IPS-20b (cell line): ENCODE measurements around the gene RNF217.

Experiments used
- H3K27ac ChIP-seq: one replicate; pipeline ENCODE4 v1.5.1; 2013; ENCODE audit warnings: low read length
- H3K27me3 ChIP-seq: 2 replicates; pipeline ENCODE4 v1.6.1; 2013; ENCODE audit warnings: mild to moderate bottlenecking, low read length, inconsistent platforms; ENCODE audit not compliant: insufficient read depth
- H3K36me3 ChIP-seq: 2 replicates; pipeline ENCODE4 v1.6.1; 2013; ENCODE audit warnings: low read depth, mild to moderate bottlenecking, inconsistent platforms, low read length, moderate library complexity; ENCODE audit not compliant: insufficient read depth
- H3K4me1 ChIP-seq: 2 replicates; pipeline ENCODE4 v1.6.1; 2013; ENCODE audit warnings: mild to moderate bottlenecking, control low read depth, inconsistent platforms, low read length, moderate library complexity; ENCODE audit not compliant: insufficient read depth
- H3K4me3 ChIP-seq: 2 replicates; pipeline ENCODE4 v1.5.1; 2013; ENCODE audit warnings: mild to moderate bottlenecking, low read length, inconsistent platforms
- H3K9ac ChIP-seq: 2 replicates; pipeline ENCODE4 v1.6.1; 2013; ENCODE audit warnings: low read depth, mild to moderate bottlenecking, inconsistent platforms, low read length, moderate library complexity
- H3K9me3 ChIP-seq: 2 replicates; pipeline ENCODE4 v1.6.1; 2013; ENCODE audit warnings: mild to moderate bottlenecking, low read depth, low read length, inconsistent platforms; ENCODE audit not compliant: insufficient read depth

Gene RNF217

DNA sequence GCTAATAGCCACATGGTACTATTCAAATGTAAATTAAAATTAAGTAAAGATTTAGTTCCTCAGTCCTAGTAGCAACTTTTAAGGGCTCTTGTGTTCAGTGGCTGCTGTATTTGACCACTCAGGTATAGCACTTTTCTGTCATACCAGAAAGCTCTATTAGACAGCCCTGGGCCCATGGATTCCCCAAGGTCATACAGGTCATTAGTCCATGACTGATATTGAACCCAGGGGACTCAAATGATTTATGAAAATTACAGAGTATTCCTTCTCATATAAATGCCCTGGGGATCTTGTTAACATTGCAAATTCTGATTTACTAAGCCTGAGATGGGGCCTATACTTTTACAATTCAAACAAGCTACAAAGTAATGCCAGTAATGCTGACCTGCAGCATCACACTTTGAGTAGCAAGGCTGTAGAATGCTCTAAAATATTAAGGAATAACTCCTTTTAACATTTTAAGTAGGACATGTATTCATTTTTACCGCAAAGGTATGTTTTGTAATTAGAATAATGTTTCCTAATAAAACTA, 29.6 kb downstream of the RNF217 start:
- Histone ChIP-seq H3K4me1 (no peaks in the 10 kb centered on the region), H3K27ac (no peak overlapping the region), H3K4me3 (no peak overlapping the region), H3K36me3 (no peaks in the 10 kb centered on the region), H3K9me3 (no peaks in the 10 kb centered on the region), H3K27me3 (no peaks in the 10 kb centered on the region), H3K9ac (no peak overlapping the region)

DNA sequence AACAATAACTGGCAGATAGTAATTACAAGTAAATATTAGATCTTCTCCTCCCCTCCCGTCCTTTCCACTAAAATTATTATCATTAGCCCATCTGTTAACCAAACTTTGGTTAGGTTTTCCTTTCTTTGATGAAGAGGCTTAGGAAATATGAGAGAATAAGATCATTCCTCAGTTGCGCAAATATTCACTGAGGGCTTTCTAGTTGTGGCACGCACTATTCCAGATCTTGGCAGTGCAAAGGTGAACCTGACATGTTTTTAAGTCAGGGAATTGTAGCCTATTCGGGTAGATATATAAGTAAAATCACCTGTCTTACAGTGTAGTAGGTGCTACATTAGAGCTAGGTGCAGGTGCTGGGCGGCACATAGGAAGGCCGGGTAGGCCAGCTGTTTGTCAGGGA, 31.1 kb downstream of the RNF217 start:
- Histone ChIP-seq H3K9me3 (no peaks in the 10 kb centered on the region), H3K4me3 (no peak overlapping the region), H3K27me3 (no peaks in the 10 kb centered on the region), H3K27ac (no peak overlapping the region), H3K9ac (no peak overlapping the region), H3K36me3 (no peaks in the 10 kb centered on the region), H3K4me1 (no peaks in the 10 kb centered on the region)

GRCh38 chr6:124994648-124995047, 32.4 kb downstream of the RNF217 start:
- no peak overlapping the region for H3K4me3 ChIP-seq
- no peaks in the 10 kb centered on the region for H3K9me3 ChIP-seq
- no peak overlapping the region for H3K9ac ChIP-seq
- no peak overlapping the region for H3K27ac ChIP-seq
- no peaks in the 10 kb centered on the region for H3K36me3 ChIP-seq
- no peaks in the 10 kb centered on the region for H3K27me3 ChIP-seq
- H3K4me1 ChIP-seq, result no peaks in the 10 kb centered on the region

DNA sequence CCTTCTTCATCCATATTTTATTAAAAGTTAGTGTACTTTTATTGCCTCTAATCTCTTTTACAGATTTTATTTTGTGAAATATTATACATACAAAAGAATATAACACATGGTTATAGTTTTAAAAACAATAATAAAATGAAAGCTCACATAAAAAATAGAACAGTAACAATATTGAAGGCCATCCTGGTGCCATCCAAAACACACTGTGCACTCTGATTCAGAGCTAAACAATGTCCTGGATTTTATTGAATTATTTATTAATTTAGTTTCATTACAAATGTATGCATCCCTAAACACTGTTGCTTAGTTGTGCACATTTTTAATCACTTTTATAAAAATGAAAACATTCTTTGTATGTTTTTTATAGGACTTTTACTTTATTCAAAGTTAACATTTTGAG, 32.9 kb downstream of the RNF217 start:
- Histone ChIP-seq H3K4me1 (no peaks in the 10 kb centered on the region), H3K27me3 (no peaks in the 10 kb centered on the region), H3K27ac (no peak overlapping the region), H3K9ac (no peak overlapping the region), H3K36me3 (no peaks in the 10 kb centered on the region), H3K9me3 (no peaks in the 10 kb centered on the region), H3K4me3 (no peak overlapping the region)

GRCh38 chr6:124995645-124996325, 33.5 kb downstream of the RNF217 start:
- Histone ChIP-seq H3K27ac (no peak overlapping the region), H3K9me3 (no peaks in the 10 kb centered on the region), H3K4me1 (no peaks in the 10 kb centered on the region), H3K27me3 (no peaks in the 10 kb centered on the region), H3K9ac (no peak overlapping the region), H3K36me3 (no peaks in the 10 kb centered on the region), H3K4me3 (no peak overlapping the region)

DNA sequence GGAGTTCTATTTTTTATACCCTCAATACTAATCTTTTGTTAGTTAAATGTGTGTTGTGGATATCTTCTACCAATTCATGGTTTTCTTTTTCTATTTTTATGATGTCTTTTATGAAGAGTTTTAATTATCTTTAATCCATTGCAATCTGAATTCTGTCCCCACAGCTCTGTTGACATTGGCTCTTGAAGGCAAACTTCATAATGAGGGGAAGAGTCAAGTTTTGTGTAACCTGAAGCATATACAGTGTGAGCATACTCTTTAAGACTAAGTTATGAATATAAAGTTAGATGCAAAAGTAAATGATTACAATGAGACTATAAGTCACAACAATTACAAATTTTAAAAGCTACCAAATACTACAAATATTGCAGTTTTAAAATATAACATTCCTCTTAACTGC, 34.2 kb downstream of the RNF217 start:
- Histone ChIP-seq H3K27me3 (no peaks in the 10 kb centered on the region), H3K27ac (no peak overlapping the region), H3K9ac (no peak overlapping the region), H3K4me3 (no peak overlapping the region), H3K9me3 (no peaks in the 10 kb centered on the region), H3K36me3 (no peaks in the 10 kb centered on the region), H3K4me1 (no peaks in the 10 kb centered on the region)

DNA sequence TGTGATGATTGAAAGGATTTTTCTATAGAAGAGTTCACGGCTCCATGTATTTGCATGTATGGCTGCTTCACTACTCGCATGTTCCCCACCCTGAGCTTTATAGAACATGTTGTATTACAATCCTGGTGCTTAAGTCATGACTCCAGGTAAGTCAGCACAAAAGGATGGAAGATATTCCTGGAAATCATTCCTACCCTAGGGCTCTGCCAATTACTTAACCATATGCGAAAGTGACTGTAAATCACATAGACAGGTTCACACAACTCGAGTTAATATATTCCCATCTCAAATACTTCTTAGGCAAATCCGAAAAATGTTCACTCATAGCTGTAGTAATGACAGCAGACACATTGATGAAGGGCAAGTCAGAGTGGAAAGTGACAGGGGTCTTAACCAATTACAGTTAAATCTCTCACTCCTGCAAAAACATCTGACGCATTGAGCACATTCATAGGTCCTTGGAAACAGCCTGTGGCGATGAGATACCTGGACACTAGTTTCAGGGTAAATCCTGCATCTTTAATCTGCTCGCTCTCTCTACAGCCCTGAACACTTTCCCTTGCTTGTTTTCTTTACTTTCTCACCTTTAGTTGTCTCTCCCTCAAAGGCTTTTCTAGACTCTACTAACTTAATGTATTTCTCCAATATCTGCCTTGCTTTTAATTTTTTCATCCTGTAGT, 35.1 kb downstream of the RNF217 start:
- H3K27me3 ChIP-seq, result no peaks in the 10 kb centered on the region
- no peaks in the 10 kb centered on the region for H3K4me1 ChIP-seq
- no peak overlapping the region for H3K27ac ChIP-seq
- no peak overlapping the region for H3K4me3 ChIP-seq
- H3K9me3 ChIP-seq, result no peaks in the 10 kb centered on the region
- H3K9ac ChIP-seq, result no peak overlapping the region
- no peaks in the 10 kb centered on the region for H3K36me3 ChIP-seq

- Histone ChIP-seq H3K4me1 (no peaks in the 10 kb centered on the region), H3K36me3 (no peaks in the 10 kb centered on the region), H3K27ac (no peak overlapping the region), H3K9ac (no peak overlapping the region), H3K4me3 (no peak overlapping the region), H3K9me3 (no peaks in the 10 kb centered on the region), H3K27me3 (no peaks in the 10 kb centered on the region)
Observed at GRCh38 chr6:124999105-124999764, 37.0 kb downstream of the RNF217 start.

DNA sequence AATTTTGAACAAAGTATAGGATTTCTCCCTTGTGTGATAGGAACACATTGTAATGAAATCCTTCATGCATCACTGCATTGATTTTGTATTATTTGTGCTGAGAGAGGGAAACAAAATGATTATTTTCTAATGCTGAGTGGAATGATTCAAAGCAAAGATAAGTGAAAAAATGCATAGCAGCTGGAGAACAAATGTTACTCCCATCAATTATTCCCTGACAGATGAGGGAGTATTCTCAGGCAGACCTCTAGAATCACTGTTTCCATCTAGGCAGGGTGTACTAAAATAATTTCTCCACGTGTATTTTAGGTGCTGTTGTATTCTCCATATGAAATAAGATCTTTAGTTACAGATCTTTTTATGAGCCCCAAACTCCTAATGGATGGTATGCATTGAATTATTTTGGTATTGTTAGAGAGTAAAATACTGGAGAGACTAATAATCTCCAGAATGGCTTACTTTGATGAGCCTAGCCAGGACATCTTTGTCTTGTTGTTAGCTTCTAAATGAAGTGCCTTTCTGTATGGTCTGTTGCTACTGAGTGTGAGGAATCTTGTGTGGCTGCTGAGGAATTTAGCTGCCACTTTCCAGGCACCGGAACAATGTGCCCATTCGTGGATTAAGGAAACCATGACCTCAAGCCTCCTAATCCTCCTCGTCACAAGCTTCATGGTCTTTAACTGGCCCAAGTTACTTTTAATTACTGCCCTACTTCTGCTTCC, 39.6 kb downstream of the RNF217 start:
- H3K4me3 ChIP-seq, result no peak overlapping the region
- H3K4me1 ChIP-seq, result no peaks in the 10 kb centered on the region
- H3K27me3 ChIP-seq, result no peaks in the 10 kb centered on the region
- H3K9ac ChIP-seq, result no peak overlapping the region
- no peaks in the 10 kb centered on the region for H3K36me3 ChIP-seq
- no peaks in the 10 kb centered on the region for H3K9me3 ChIP-seq
- no peak overlapping the region for H3K27ac ChIP-seq

GRCh38 chr6:125002406-125002741, 40.1 kb downstream of the RNF217 start:
- Histone ChIP-seq H3K4me1 (no peaks in the 10 kb centered on the region), H3K4me3 (no peak overlapping the region), H3K36me3 (no peaks in the 10 kb centered on the region), H3K27me3 (no peaks in the 10 kb centered on the region), H3K9ac (no peak overlapping the region), H3K9me3 (no peaks in the 10 kb centered on the region), H3K27ac (no peak overlapping the region)

- no peak overlapping the region for H3K9ac ChIP-seq
- H3K4me1 ChIP-seq, result no peaks in the 10 kb centered on the region
- no peaks in the 10 kb centered on the region for H3K36me3 ChIP-seq
- H3K27ac ChIP-seq, result no peak overlapping the region
- H3K27me3 ChIP-seq, result no peaks in the 10 kb centered on the region
- H3K9me3 ChIP-seq, result no peaks in the 10 kb centered on the region
- no peak overlapping the region for H3K4me3 ChIP-seq
Observed at GRCh38 chr6:125003070-125003469, 40.8 kb downstream of the RNF217 start.
